Activated CD8-positive, alpha-beta memory T cell treated with anti-CD3 and anti-CD28 coated beads for 4 hours (primary cell): ENCODE data around the gene PARP9.

Source experiments
- DNase-seq, 2 donors: peaks; one replicate each; pipeline ENCODE4 v3.0.0-alpha.2; 2020; ENCODE audit warnings: low read depth in 2 of 2

The PARP9 gene

DNA sequence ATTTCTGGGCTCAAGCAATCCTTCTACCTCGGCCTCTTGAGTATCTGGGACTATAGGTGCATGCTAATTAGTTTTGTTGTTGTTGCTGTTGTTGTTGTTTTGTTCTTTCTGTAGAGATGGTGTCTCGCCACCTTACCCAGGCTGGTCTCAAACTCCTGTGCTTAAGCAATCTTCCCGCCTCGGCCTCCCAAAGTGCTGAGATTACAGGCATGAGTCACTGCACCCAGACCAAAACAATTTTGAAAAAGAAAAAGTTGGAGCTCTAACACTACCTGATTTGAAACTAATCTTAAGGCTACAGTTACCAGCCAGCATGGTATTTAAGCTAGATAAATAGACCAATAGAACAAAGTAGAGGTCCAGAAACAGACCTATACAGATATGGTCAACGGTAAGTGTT, 79.1 kb downstream of the PARP9 start:
- DNase-seq = no peak

DNA sequence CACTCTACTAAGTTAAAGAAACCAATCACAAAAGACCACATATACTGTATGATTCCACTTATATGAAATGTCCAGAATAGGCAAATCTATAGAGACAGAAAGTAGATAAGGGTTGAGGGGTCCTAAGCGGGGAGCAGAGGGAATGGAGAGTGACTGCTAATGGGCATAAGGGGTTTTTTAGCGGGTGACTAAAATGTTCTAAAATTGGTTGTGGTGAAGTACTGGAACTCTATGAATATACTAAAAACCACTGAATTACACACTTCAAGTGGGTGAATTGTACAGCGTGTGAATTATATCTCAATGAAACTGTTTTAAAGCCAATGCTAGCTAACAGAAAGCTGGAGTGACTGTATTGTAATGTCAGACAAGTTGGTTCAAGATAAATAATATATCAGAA, 82.7 kb downstream of the PARP9 start:
- DNase-seq = no peak
